Stimulated activated CD4-positive, alpha-beta T cell treated with anti-CD3 and anti-CD28 coated beads, Interleukin-4, amount 100 ng/mL, for 1 hour (primary cell): ENCODE measurements around the gene KIF16B.
"Not testable (repeated sequence)": the region's sequence is repeated elsewhere in the genome, so short reads cannot be mapped to it uniquely, and the experiment has no call there.

Experiments used
- DNase-seq: peaks from one replicate; pipeline ENCODE4 v3.0.0-alpha.2; 2020

The KIF16B gene

DNA sequence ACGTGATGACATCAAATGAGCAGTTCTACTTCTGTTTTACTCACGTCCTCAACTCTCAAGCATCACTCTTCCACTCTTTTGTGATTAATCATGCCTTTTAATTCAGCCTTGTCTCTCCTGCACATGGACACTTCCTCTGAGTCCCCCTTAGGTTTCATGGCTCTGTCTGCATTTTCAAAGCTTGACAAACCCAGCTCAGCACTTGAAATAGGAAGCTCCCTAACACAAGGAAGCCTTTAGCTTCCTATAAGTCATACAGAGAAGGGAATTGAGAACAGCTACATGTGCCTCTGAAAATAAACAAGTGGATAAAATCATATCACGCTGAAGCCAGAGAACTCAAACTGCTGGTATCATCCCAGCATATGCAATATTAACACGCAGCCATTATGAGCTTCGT is 21.2 kb downstream of the KIF16B start:
- no peak for DNase-seq

DNA sequence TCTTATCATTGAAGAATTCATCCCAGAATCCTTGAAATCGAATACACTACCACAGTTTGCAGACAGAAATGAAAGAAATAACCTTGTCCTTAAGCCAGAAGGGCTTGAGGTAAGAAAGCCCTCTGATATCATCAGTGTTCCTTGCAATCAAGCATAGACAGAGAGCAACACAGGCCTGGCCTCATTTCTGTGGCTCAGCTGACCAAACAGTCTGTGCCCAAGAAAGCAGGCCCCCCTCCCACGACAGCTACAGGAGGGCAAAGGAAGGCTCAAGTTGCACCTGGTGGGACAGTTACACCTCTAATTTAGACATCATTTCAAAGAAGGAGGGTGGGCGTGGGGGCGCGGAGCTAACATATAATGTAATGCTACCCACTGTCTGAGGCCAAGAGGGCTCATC is 21.6 kb downstream of the KIF16B start:
- DNase-seq, result no peak

DNA sequence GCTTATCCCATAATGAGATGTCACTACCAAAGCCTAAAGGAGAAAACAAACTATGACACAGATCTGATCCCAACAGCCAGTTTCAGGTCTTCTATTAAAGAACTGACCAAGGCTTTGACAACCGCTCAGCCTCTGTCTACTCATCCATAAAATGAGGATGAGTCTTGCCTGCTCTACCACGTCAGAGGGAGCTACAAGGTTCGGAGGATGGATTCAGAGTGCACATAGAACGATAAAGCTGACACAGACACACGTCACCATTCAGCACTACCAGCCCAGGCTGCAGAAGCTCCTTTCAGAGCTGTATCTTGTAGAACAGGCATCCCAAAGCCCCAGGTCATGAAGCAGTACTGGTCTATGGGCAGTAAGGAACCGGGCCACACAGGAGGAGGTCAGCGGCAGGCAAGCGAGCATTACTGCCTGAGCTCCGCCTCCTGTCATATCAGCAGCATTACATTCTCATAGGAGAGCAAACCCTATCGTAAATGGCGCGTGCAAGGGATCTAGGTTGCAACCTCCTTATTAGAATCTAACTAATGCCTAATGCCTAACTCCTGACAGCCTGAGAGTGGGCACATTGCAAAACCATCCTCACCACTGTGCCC is 25.1 kb downstream of the KIF16B start:
- DNase-seq, result no peak

DNA sequence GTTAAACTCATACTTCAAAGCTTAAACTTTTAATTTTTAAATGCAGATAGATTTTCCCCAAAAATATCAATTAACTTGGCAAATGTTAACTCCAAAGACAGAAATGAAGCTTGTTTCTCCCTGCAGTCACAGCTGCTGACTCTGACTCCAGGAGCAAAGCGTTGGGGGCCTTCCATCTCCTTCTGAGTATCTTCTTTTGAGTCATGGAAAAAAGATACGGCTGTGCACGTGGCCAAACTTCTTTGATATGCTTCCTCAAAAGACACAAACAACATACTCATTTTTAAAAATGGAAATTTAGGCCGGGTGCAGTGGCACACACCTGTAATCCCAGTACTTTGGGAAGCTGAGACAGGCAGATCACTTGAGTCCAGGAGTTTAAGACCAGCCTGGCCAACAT is 28.3 kb downstream of the KIF16B start:
- DNase-seq, result no peak

DNA sequence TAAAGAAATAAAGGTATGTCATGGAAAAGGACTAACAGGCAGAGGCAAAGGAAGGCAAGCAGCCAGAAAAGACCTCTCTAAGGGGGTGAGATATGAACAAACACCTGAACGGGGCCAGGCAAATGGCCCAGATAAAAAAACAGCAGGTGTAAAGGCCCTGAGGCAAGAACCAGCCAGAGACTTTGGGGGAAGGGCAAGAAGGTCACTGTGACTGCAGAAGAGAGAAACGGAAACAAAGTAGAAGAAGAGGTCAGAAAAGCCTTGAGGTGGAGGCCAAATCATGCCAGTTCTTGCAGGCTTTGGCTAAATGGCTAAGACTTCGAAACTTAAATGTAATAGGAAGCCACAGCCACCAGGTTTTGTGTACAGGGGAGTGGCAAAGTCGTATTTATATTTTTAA is 30.8 kb downstream of the KIF16B start:
- no peak for DNase-seq

GRCh38 chr20:16541878-16542277 is 31.4 kb downstream of the KIF16B start:
- no peak for DNase-seq

- no peak for DNase-seq
These were observed 32.0 kb downstream of the KIF16B start for GRCh38 chr20:16541226-16541625.

DNA sequence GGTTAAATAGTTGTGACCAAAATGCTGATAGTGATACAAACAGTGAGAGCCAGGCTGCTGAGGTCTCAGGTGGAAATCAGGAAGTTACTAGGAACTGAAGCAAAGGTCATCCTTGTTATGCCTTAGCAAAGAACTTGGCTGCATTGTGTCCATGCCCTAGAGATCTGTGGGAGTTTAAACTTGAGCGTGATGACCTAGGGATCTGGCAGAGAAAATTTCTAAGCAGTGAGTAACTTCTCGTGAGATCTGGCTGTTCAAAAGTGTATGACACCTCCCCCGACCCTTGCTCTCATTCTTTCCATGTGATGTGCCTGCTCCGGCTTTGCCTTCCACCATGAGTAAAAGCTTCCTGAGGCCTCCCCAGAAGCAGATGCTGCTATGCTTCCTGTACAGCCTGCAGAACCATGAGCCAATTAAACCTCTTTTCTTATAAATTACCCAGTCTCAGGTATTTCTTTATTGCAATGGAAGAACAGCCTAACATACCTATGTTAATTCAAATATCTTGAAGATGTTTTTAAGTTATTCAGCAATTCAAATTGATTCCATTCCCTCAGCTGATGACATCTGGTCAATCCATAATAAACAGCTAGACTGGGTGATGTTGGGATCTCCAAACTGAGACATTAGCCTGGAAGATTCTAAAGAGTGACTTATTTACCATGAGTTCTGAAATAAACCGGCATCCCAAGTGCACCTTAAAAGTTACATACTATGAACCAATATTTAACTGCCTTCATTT is 33.8 kb downstream of the KIF16B start:
- DNase-seq, result no peak

DNA sequence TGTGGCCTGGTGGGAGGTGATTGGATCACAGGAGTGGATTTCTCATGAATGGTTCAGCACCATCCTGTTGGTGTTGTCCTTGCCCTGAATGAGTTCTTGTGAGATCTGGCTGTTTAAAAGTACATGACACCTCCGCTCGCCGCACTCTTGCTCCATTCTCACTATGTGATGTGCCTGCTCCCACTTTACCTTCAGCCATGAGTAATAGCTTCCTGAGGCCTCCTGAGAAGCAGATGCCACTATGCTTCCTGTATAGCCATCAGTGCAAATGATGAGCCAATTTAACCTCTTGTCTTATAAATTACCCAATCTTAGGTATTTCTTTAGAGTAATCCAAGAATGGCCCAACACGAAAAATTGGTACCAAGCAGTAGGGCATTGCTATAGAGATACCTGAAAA is 34.5 kb downstream of the KIF16B start:
- DNase-seq, result no peak

GRCh38 chr20:16537918-16538317 is 35.3 kb downstream of the KIF16B start:
- no peak for DNase-seq

GRCh38 chr20:16537025-16537665 is 36.1 kb downstream of the KIF16B start:
- DNase-seq, result no peak

DNA sequence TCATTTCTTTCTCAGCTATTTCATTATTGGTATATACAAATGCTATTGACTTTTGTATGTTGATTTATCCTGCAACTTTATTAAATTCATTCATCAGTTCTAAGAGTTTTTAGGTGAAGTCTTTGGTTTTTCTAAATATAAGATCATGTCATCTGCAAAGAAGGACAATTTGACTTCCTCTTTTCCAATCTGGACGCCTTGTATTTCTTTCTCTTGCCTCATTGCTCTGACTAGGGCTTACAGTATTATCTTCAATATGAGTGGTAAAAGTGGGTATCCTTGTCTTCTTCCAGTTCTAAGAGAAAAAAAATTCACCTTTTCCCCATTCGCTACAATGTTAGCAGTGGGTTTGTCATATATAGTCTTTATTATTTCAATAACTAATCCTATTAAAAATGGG is 38.0 kb downstream of the KIF16B start:
- no peak for DNase-seq

GRCh38 chr20:16533502-16533901 is 39.7 kb downstream of the KIF16B start:
- DNase-seq, result no peak

DNA sequence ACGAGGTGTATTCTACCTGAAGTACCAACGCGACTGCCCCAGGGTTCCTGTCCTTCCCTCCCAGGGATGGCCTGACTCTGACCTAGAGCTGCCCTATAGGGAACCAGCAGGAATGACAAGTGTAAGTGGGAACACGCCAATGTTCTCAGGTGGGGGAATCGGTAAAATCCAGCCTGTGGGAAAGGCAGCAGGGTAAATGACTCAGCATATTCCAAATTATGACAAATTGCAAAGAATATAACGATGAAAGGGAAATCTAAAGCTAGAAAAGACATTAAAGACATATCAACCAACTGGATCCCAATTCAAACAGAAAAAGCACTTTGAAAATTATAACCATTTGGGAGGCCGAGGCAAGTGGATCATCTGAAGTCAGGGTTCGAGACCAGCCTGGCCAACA is 41.8 kb downstream of the KIF16B start:
- DNase-seq, result no peak

GRCh38 chr20:16530201-16530681 is 43.0 kb downstream of the KIF16B start:
- DNase-seq, result no peak

GRCh38 chr20:16528078-16528477 is 45.2 kb downstream of the KIF16B start:
- DNase-seq, result no peak

- no peak for DNase-seq
These were observed 45.8 kb downstream of the KIF16B start for GRCh38 chr20:16527438-16527837.

DNA sequence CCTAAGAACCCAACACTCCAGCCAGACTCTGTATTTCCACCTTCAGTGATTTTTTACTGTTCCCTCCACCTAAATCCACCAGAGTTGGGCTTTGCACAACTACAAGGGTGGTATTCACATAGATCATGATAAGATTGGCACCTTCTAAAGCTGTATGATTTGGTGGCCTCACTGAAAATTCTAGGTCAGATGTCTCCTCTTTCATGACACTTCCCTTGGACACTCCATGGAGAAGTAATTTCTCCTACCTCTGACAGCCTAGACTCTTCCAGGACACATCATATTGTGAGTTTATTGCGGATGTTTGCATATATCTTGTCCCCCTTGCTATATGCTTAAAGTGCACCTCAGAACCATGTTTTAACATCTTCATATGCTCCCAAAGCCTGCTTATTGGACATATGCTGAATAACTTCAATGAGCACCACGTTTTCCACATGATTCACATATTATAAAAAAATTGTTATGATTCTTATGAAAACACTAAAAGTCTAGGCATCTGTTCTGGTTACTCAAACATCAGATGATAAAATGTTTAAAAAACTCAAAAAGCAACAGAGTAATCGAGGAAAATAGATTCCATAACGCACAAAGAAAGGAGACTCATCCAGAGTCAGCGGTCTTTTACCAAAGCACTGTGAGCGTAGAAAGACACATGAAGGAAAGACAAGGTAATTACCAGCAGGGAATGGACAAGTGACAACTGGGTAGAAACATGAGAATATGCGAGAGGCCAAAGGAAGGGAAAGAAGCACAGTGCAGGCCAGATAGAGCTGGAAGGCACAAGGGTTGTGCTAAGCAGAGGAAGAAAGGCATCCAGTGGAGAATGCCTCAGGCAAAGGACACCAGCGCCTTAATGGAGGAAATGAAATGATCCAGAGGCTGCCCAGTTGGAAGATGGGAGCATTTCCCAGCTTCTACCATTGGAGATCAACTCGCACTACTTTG is 46.5 kb downstream of the KIF16B start:
- DNase-seq, result no peak

DNA sequence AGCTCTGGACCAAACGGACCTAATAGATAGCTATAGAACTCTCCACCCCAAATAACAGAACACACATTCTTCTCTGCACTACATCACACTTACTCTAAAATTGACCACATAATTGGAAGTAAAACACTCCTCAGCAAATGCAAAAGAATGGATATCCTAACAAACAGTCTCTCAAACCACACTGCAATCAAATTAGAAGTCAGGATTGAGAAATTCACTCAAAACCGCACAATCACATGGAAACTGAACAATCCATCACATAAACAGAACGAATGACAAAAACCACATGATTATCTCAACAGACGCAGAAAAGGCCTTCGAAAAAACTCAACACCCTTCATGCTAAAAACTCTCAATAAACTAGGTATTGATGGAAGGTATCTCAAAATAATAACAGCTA is 50.6 kb downstream of the KIF16B start:
- DNase-seq, result not testable (repeated sequence)

DNA sequence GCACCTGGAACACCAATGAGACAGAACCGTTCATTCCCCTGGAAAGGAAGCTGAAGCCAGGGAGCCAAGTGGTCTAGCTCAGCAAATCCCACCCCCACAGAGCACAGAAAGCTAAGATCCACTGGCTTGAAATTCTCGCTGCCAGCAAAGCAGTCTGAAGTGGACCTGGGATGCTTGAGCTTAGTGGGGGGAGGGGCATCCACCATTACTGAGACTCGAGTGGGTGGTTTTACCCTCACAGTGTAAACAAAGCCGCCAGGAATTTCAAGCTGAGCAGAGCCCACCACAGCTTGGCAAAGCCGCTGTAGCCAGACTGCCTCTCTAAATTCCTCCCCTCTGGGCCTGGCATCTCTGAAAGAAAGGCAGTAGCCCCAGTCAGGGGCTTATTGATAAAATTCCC is 53.1 kb downstream of the KIF16B start:
- DNase-seq, result no peak

DNA sequence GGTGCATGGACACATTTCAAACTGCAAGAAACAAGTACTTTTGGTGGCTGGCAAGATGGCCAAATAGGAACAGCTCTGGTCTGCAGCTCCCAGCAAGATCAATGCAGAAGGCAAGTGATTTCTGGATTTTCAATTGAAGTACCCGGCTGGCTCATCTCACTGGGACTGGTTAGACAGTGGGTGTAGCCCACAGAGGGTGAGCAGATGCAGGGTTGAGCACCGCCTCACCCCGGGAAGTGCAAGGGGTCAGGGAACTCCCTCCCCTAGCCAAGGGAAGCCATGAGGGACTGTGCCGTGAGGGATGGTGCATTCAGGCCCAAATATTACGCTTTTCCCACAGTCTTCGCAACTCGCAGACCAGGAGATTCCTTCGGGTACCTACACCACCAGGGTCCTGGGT is 53.6 kb downstream of the KIF16B start:
- DNase-seq, result not testable (repeated sequence)

DNA sequence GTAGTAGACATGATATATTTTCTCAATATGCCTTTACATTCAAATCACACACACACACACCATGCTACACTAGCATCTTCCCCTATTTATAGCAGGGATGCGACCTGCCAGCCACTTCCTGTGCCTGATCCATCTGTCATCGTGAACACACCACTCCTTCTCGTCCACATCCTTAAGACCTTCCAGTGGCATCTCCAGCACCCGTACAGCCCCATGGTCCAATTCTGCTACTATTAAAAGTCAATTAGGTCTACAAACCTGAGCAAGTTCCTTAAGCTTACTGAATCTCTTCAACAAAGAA is 54.5 kb downstream of the KIF16B start:
- DNase-seq, result no peak
